Measurements from ENCODE around the gene WWOX. TPM values are rescaled to one million over a fixed set of nuclear protein-coding genes. Genes with fewer than 3 reads are reported as not detected.
A peak's percentile ranks its signal among the peaks of the same experiment; 100 is the strongest.

WWOX gene
- total and polyA plus RNA-seq, 2 of the 13 experiments (the other 11 are each of a cell fraction or from before 2014, with no cell fraction given), result 9.1 to 37.4 TPM

- Histone ChIP-seq H3K4me2 (ENCODE audit: low read depth, low read length) (no peak overlapping the region), H3K36me3 (replicated peaks in 1 of 2; ENCODE audit: control insufficient read depth in 1 of 2, insufficient read depth in 2 of 2, low read length in 2 of 2) (no peaks in the 10 kb centered on the region), H3K9ac (ENCODE audit: insufficient read depth, low read depth, low read length) (no peak overlapping the region), H2AFZ (ENCODE audit: low read length) (no peak overlapping the region), H3K27ac (ENCODE audit: extremely low read length, insufficient read depth, low read length) (no peak overlapping the region), H3K4me1 (ENCODE audit: insufficient read depth, low read length) (no peaks in the 10 kb centered on the region), H4K20me1 (ENCODE audit: insufficient read depth, low read length) (no peaks in the 10 kb centered on the region), H3K27me3 (ENCODE audit: control insufficient read depth in 1 of 2, insufficient read depth in 2 of 2, low read length in 2 of 2) (no peaks in the 10 kb centered on the region), H3K9me3 (ENCODE audit: low read length) (peaks cover 5% of the 10 kb centered on the region; the same call in 1 of the 2 replicates), H3K79me2 (ENCODE audit: insufficient read depth, low read length) (no peaks in the 10 kb centered on the region), H3K4me3 (replicated peaks in 1 of 3; ENCODE audit: insufficient read depth in 1 of 3, low read depth in 2 of 3, low read length in 3 of 3) (no peak overlapping the region)
- FAIRE-seq (no peak), ATAC-seq (no peak), DNase-seq (ENCODE audit: low spot score) (no peak)
- no TSS peak for BruUV-seq (replicated peaks)
- intact Hi-C loops (cut with micrococcal nuclease; ENCODE audit: unreplicated experiment) (no loop called here), in situ Hi-C loops (cut with HindIII; ENCODE audit: extremely low pct_ligation_motif_present, low pct_unique_long_range_greater_than_20kb) (no loop called here)
- 94% methylated on average over 6 of the region's 6 CpGs for WGBS (ENCODE audit: low lambda C conversion rate)
- ChIA-PET POLR2A (no interaction called here), CTCF (ENCODE audit: low intra/inter-chr PET ratio, low total read pairs) (no interaction called here)
- no peak for TF ChIP-seq TFAP4 (IDR thresholded peaks at IDR 0.05; ENCODE audit: borderline replicate concordance, low read depth)
- no peak for TF ChIP-seq FOSL2 (CRISPR knock-in tag; IDR thresholded peaks at IDR 0.05)
- TF ChIP-seq THYN1 (CRISPR knock-in tag; IDR thresholded peaks at IDR 0.05; ENCODE audit: borderline replicate concordance, low read depth), result no peak
- TF ChIP-seq ZNF253 (CRISPR knock-in tag; IDR thresholded peaks at IDR 0.05; ENCODE audit: borderline replicate concordance), result no peak
- TF ChIP-seq EP300 (IDR thresholded peaks at IDR 0.05; ENCODE audit: low read depth in 2 of 2, low read length in 2 of 2), result no peak
- TF ChIP-seq EP300 (CRISPR knock-in tag; IDR thresholded peaks at IDR 0.05; ENCODE audit: borderline replicate concordance), result no peak
- peak; percentile 97 for TF ChIP-seq ZNF564 (CRISPR knock-in tag; IDR thresholded peaks at IDR 0.05)
- no peak for TF ChIP-seq ZNF44 (CRISPR knock-in tag; IDR thresholded peaks at IDR 0.05)
- no peak for TF ChIP-seq ZFP37 (CRISPR knock-in tag; IDR thresholded peaks at IDR 0.05; ENCODE audit: borderline replicate concordance)
- peak; percentile 92 for TF ChIP-seq HNRNPK (IDR thresholded peaks at IDR 0.05; ENCODE audit: low read depth, low read length, poor library complexity, severe bottlenecking)
- peak; percentile 51 for TF ChIP-seq PCBP2 (optimal IDR thresholded peaks at IDR 0.05; ENCODE audit: low read depth, low read length, poor library complexity, severe bottlenecking)
- no peak for TF ChIP-seq SAP130 (CRISPR knock-in tag; IDR thresholded peaks at IDR 0.05; ENCODE audit: low read depth)
Measured at GRCh38 chr16:78264642-78265041, 165.2 kb downstream of the WWOX start.
